Measurements from ENCODE around the gene TMEM255A.
A peak's percentile ranks its signal among the peaks of the same experiment; 100 is the strongest.

The TMEM255A gene

GRCh38 chrX:120228187-120228908, 82.9 kb downstream of the TMEM255A start:
- no peak for DNase-seq
- in situ Hi-C loops (cut with MboI; ENCODE audit: low pct_unique_long_range_greater_than_20kb, low sequenced_read_pairs) = no loop called here

DNA sequence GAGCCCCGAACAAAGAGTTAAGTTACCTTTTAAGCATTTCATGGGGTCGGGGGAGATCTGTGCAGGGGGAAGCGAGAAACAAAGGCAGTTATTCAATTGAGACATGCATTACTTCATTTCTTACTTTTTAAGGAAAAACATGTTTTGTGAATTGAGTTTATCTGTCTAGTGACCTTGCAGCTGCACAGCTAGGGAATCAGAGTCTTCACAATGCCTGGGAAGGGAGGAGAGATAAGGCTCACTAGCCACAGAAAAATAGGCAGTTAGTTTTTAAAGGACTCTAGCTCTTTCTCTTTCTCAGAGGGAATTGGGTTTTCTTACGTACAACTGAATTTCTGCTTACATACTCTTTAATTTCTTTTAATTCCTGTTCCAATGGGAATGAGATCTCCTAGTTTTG, 86.9 kb downstream of the TMEM255A start:
- no peak for DNase-seq
- in situ Hi-C loops (cut with MboI; ENCODE audit: low pct_unique_long_range_greater_than_20kb, low sequenced_read_pairs) = loop anchor here (25.0 kb wide), 2 partner anchors 112 to 237 kb away; partner anchors contain the start of gene RHOXF1

DNA sequence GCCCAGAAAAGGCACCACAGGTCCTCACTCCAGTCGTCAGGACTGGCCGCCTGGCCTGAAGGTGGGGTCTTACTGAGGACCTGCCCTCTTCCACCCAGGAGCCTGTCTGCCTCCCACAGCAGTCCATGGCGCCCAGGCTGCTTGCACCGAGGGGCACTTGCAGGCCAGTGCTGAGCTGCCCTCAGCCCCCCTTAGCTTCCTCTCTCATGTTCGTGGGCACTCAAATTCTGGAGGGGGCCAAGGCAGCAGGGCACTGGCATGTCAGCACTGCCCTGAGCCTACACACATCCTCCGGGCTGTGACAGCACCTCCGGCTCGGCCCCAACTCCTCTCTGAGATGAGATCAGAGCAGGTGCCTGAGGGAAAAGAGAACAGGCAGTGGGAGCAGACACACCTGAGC, 87.9 kb downstream of the TMEM255A start:
- DNase-seq = no peak
- in situ Hi-C loops (cut with MboI; ENCODE audit: low pct_unique_long_range_greater_than_20kb, low sequenced_read_pairs) = loop anchor here (25.0 kb wide), 2 partner anchors 111 to 236 kb away; partner anchors contain the start of gene RHOXF1

GRCh38 chrX:120213438-120214265, 97.6 kb downstream of the TMEM255A start:
- peak; percentile 86 for DNase-seq
- in situ Hi-C loops (cut with MboI; ENCODE audit: low pct_unique_long_range_greater_than_20kb, low sequenced_read_pairs) = loop anchor here (25.0 kb wide), 2 partner anchors 101 to 226 kb away; partner anchors contain the start of gene RHOXF1
